ENCODE measurements around the gene GJC1.

The GJC1 gene

DNA sequence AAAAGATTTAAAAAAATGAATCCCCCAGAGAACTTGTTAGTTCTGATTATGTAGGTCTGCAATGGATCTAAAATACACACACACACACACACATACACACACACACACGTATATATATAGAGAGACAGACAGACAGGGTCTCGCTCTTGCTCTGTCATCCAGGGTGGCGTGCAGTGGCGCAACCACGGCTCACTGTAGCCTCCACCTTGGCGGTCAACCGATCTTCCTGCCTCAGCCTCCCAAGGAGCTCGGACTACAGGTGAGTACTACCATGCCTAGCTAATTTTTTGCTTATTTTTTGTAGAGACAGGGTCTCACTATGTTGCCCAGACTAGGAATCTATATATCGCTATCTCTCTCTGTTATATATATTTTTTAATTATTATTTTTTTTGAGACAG, 33.4 kb downstream of the GJC1 start:
- peaks cover 41% of the 10 kb centered on the region for H3K36me3 ChIP-seq (ENCODE audit: insufficient read depth, low read length)
- H3K4me3 ChIP-seq (ENCODE audit: low read length), result no peak overlapping the region
- no peak overlapping the region for H3K9ac ChIP-seq (ENCODE audit: low read depth, low read length)
- no peaks in the 10 kb centered on the region for H3K9me3 ChIP-seq (ENCODE audit: insufficient read depth, low read depth, low read length)
- H3K4me1 ChIP-seq (ENCODE audit: insufficient read depth, low read length), result peaks cover 10% of the 10 kb centered on the region; the same call in 1 of the 2 replicates
- 94% methylated on average over 8 of the region's 9 CpGs for WGBS
- no peaks in the 10 kb centered on the region for H3K27me3 ChIP-seq (ENCODE audit: insufficient read depth, low read length)
- no peak overlapping the region for H3K27ac ChIP-seq (ENCODE audit: low read depth, low read length)

- no peaks in the 10 kb centered on the region for H3K27me3 ChIP-seq (ENCODE audit: insufficient read depth, low read length)
- no peaks in the 10 kb centered on the region for H3K9me3 ChIP-seq (ENCODE audit: insufficient read depth, low read depth, low read length)
- H3K9ac ChIP-seq (ENCODE audit: low read depth, low read length), result no peak overlapping the region
- H3K4me3 ChIP-seq (ENCODE audit: low read length), result no peak overlapping the region
- H3K36me3 ChIP-seq (ENCODE audit: insufficient read depth, low read length), result peaks cover 34% of the 10 kb centered on the region
- peaks cover 10% of the 10 kb centered on the region; the same call in 1 of the 2 replicates for H3K4me1 ChIP-seq (ENCODE audit: insufficient read depth, low read length)
- no peak overlapping the region; the same call in 1 of the 2 replicates for H3K27ac ChIP-seq (ENCODE audit: low read depth, low read length)
- WGBS, result 80% methylated on average over 10 of the region's 10 CpGs
These were observed 34.2 kb downstream of the GJC1 start for GRCh38 chr17:44795928-44796327.

GRCh38 chr17:44795421-44795820, 34.7 kb downstream of the GJC1 start:
- H3K27me3 ChIP-seq (ENCODE audit: insufficient read depth, low read length), result no peaks in the 10 kb centered on the region
- no peaks in the 10 kb centered on the region for H3K9me3 ChIP-seq (ENCODE audit: insufficient read depth, low read depth, low read length)
- WGBS, result 85% methylated on average over 9 of the region's 9 CpGs
- H3K27ac ChIP-seq (ENCODE audit: low read depth, low read length), result peak overlapping the region; percentile 28; the same call in 1 of the 2 replicates
- peaks cover 29% of the 10 kb centered on the region for H3K36me3 ChIP-seq (ENCODE audit: insufficient read depth, low read length)
- no peak overlapping the region; the same call in 1 of the 2 replicates for H3K9ac ChIP-seq (ENCODE audit: low read depth, low read length)
- peaks cover 10% of the 10 kb centered on the region; the same call in 1 of the 2 replicates for H3K4me1 ChIP-seq (ENCODE audit: insufficient read depth, low read length)
- H3K4me3 ChIP-seq (ENCODE audit: low read length), result no peak overlapping the region

- H3K4me1 ChIP-seq (ENCODE audit: insufficient read depth, low read length), result peaks cover 10% of the 10 kb centered on the region; the same call in 1 of the 2 replicates
- H3K36me3 ChIP-seq (ENCODE audit: insufficient read depth, low read length), result peaks cover 25% of the 10 kb centered on the region
- peak overlapping the region; percentile 76; the same call in 1 of the 2 replicates for H3K27ac ChIP-seq (ENCODE audit: low read depth, low read length)
- no peaks in the 10 kb centered on the region for H3K9me3 ChIP-seq (ENCODE audit: insufficient read depth, low read depth, low read length)
- H3K27me3 ChIP-seq (ENCODE audit: insufficient read depth, low read length), result no peaks in the 10 kb centered on the region
- 76% methylated on average over 9 of the region's 10 CpGs for WGBS
- H3K9ac ChIP-seq (ENCODE audit: low read depth, low read length), result peak overlapping the region; percentile 37; the same call in 1 of the 2 replicates
- no peak overlapping the region for H3K4me3 ChIP-seq (ENCODE audit: low read length)
These were observed 35.2 kb downstream of the GJC1 start for GRCh38 chr17:44794851-44795413.

- Histone ChIP-seq H3K9me3 (ENCODE audit: insufficient read depth, low read depth, low read length) (no peaks in the 10 kb centered on the region), H3K4me3 (ENCODE audit: low read length) (no peak overlapping the region), H3K27me3 (ENCODE audit: insufficient read depth, low read length) (no peaks in the 10 kb centered on the region), H3K4me1 (ENCODE audit: insufficient read depth, low read length) (peaks cover 10% of the 10 kb centered on the region; the same call in 1 of the 2 replicates), H3K27ac (ENCODE audit: low read depth, low read length) (peak overlapping the region; percentile 76; the same call in 1 of the 2 replicates), H3K9ac (ENCODE audit: low read depth, low read length) (peak overlapping the region; percentile 37; the same call in 1 of the 2 replicates), H3K36me3 (ENCODE audit: insufficient read depth, low read length) (peaks cover 18% of the 10 kb centered on the region)
- 91% methylated on average over 18 of the region's 18 CpGs for WGBS
These were observed 35.9 kb downstream of the GJC1 start for GRCh38 chr17:44793885-44794842.

DNA sequence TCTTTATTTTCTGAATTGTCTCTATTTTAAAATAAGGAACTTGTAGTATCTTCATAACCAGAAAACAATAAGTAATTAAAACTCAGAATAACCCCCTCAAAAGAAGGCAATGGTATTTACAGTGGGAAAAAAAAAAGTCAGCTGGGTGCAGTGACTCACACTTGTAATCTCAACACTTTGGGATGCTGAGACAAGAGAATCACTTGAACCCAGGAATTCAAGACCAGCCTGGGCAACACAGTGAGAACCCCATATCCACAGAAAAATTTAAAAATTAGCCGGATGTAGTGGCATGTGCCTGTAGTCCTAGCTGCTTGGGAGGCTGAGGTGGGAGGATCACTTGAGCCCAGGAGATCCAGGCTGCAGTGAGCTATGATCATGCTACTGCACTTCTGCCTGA, 37.8 kb downstream of the GJC1 start:
- H3K36me3 ChIP-seq (ENCODE audit: insufficient read depth, low read length), result peaks cover 3% of the 10 kb centered on the region; the same call in 1 of the 2 replicates
- H3K27me3 ChIP-seq (ENCODE audit: insufficient read depth, low read length), result no peaks in the 10 kb centered on the region
- H3K4me1 ChIP-seq (ENCODE audit: insufficient read depth, low read length), result peaks cover 10% of the 10 kb centered on the region; the same call in 1 of the 2 replicates
- no peak overlapping the region for H3K9ac ChIP-seq (ENCODE audit: low read depth, low read length)
- 94% methylated on average over 1 of the region's 1 CpG for WGBS
- H3K9me3 ChIP-seq (ENCODE audit: insufficient read depth, low read depth, low read length), result no peaks in the 10 kb centered on the region
- no peak overlapping the region for H3K27ac ChIP-seq (ENCODE audit: low read depth, low read length)
- H3K4me3 ChIP-seq (ENCODE audit: low read length), result no peak overlapping the region

- Histone ChIP-seq H3K27ac (ENCODE audit: low read depth, low read length) (no peak overlapping the region), H3K36me3 (ENCODE audit: insufficient read depth, low read length) (no peaks in the 10 kb centered on the region), H3K4me1 (ENCODE audit: insufficient read depth, low read length) (no peaks in the 10 kb centered on the region), H3K4me3 (ENCODE audit: low read length) (no peak overlapping the region), H3K9ac (ENCODE audit: low read depth, low read length) (no peak overlapping the region), H3K27me3 (ENCODE audit: insufficient read depth, low read length) (no peaks in the 10 kb centered on the region), H3K9me3 (ENCODE audit: insufficient read depth, low read depth, low read length) (no peaks in the 10 kb centered on the region)
- 87% methylated on average over 6 of the region's 7 CpGs for WGBS
These were observed 41.9 kb downstream of the GJC1 start for GRCh38 chr17:44788139-44788538.

DNA sequence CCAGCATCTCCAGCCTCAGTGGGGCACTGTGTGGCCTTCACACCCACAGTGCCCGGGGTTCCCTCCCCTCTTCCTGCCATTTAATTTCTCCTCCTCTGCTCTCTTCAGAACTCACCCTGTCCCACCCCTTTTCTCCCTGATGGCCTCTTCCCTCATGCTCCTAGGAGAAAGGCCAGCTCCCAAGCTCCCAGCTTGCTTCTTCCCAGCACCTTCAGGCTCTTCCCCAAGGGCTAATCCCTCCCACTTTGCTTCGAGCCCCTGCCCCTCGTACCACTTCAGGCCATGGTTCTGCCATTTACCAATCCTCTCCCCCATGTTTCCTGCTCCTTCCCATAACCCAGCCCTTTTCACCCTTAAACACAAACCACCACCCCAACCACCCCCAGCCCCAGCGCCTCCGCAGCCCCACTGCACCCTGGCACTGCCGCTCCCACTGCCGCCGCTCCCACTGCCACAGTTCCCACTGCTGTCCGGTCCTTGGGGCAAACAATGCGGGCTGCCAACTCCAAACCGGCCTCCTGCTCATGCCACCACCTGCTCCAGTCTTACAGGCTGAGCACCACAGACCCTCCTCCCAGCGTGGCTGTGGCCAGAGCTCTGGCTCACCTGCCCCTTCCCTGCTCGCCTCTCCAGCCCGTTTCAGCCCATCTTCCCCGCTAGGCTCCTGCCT, 42.7 kb downstream of the GJC1 start:
- no peaks in the 10 kb centered on the region for H3K27me3 ChIP-seq (ENCODE audit: insufficient read depth, low read length)
- no peak overlapping the region for H3K9ac ChIP-seq (ENCODE audit: low read depth, low read length)
- no peak overlapping the region for H3K4me3 ChIP-seq (ENCODE audit: low read length)
- no peak overlapping the region for H3K27ac ChIP-seq (ENCODE audit: low read depth, low read length)
- H3K9me3 ChIP-seq (ENCODE audit: insufficient read depth, low read depth, low read length), result no peaks in the 10 kb centered on the region
- WGBS, result 87% methylated on average over 15 of the region's 15 CpGs
- no peaks in the 10 kb centered on the region for H3K36me3 ChIP-seq (ENCODE audit: insufficient read depth, low read length)
- peaks cover 4% of the 10 kb centered on the region for H3K4me1 ChIP-seq (ENCODE audit: insufficient read depth, low read length)

DNA sequence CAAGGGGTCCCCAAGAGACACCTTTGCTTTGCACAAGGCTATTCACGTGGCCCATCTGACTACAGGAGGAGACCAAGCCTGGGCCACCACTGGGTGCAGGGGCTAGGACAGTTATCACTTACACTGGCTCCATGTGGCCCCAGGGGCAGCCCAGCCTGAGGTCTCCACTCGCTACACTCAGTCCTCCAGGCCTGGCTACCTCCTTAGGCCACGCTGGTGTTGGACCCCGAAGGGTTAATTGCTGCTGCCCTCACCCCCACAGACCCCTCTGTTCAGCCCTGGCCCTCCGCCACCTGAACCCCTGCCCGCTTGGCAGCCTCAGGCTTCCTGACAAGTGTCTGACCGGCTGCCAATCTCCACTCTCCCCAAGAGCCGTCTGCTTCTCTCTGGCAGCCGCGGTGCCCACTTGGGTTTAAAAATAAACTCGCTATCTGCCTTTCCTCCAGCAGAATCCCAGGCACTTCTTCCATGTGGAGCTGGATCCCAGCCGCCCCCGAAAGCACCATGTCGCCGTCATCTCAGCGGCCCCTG, 43.5 kb downstream of the GJC1 start:
- H3K27ac ChIP-seq (ENCODE audit: low read depth, low read length), result no peak overlapping the region
- no peaks in the 10 kb centered on the region for H3K9me3 ChIP-seq (ENCODE audit: insufficient read depth, low read depth, low read length)
- 91% methylated on average over 16 of the region's 16 CpGs for WGBS
- peaks cover 12% of the 10 kb centered on the region for H3K4me1 ChIP-seq (ENCODE audit: insufficient read depth, low read length)
- H3K27me3 ChIP-seq (ENCODE audit: insufficient read depth, low read length), result no peaks in the 10 kb centered on the region
- H3K9ac ChIP-seq (ENCODE audit: low read depth, low read length), result no peak overlapping the region
- no peaks in the 10 kb centered on the region for H3K36me3 ChIP-seq (ENCODE audit: insufficient read depth, low read length)
- no peak overlapping the region for H3K4me3 ChIP-seq (ENCODE audit: low read length)

GRCh38 chr17:44785921-44786320, 44.2 kb downstream of the GJC1 start:
- H3K9me3 ChIP-seq (ENCODE audit: insufficient read depth, low read depth, low read length), result no peaks in the 10 kb centered on the region
- 94% methylated on average over 7 of the region's 7 CpGs for WGBS
- H3K36me3 ChIP-seq (ENCODE audit: insufficient read depth, low read length), result no peaks in the 10 kb centered on the region
- H3K9ac ChIP-seq (ENCODE audit: low read depth, low read length), result no peak overlapping the region
- peaks cover 16% of the 10 kb centered on the region for H3K4me1 ChIP-seq (ENCODE audit: insufficient read depth, low read length)
- H3K27ac ChIP-seq (ENCODE audit: low read depth, low read length), result no peak overlapping the region
- no peak overlapping the region for H3K4me3 ChIP-seq (ENCODE audit: low read length)
- H3K27me3 ChIP-seq (ENCODE audit: insufficient read depth, low read length), result no peaks in the 10 kb centered on the region

Data from HUES64 (cell line).